WI38 (cell line): ENCODE data around the gene DNAJC6.
"Not testable (repeated sequence)": the region's sequence is repeated elsewhere in the genome, so short reads cannot be mapped to it uniquely, and the experiment has no call there.

Experiments
- H3K4me3 ChIP-seq: 2 replicates; pipeline ENCODE4 v1.5.1; 2011; ENCODE audit warnings: low read depth, mild to moderate bottlenecking, control low read depth, low read length
- CTCF ChIP-seq: IDR thresholded peaks from 2 replicates; pipeline ENCODE4 v1.5.1; 2012; ENCODE audit warnings: low read depth, mild to moderate bottlenecking, control low read depth, low read length

DNAJC6 gene

GRCh38 chr1:65277605-65278347 is 31.6 kb upstream of the DNAJC6 start:
- no peak for TF ChIP-seq CTCF
- no peak overlapping the region for H3K4me3 ChIP-seq

- TF ChIP-seq CTCF = no peak
- no peak overlapping the region for H3K4me3 ChIP-seq
Measured at GRCh38 chr1:65278376-65279069, 30.8 kb upstream of the DNAJC6 start.

GRCh38 chr1:65279070-65279779 is 30.1 kb upstream of the DNAJC6 start:
- H3K4me3 ChIP-seq = no peak overlapping the region
- TF ChIP-seq CTCF = no peak

GRCh38 chr1:65281846-65282245 is 27.5 kb upstream of the DNAJC6 start:
- no peak for TF ChIP-seq CTCF
- no peak overlapping the region for H3K4me3 ChIP-seq

GRCh38 chr1:65284229-65284628 is 25.1 kb upstream of the DNAJC6 start:
- no peak overlapping the region for H3K4me3 ChIP-seq
- no peak for TF ChIP-seq CTCF

- no peak overlapping the region for H3K4me3 ChIP-seq
- no peak for TF ChIP-seq CTCF
Measured at GRCh38 chr1:65289449-65289848, 19.9 kb upstream of the DNAJC6 start.

- H3K4me3 ChIP-seq = not testable (repeated sequence)
Measured at GRCh38 chr1:65291818-65292217, 17.5 kb upstream of the DNAJC6 start.
